Muscle of back (tissue), 13 donors: ENCODE results near the gene PTF1A. TPM values are rescaled to one million over a fixed set of nuclear protein-coding genes. Genes with fewer than 3 reads are reported as not detected.

Experiments
- DNase-seq, 3 donors: peaks; one replicate each; pipeline versions ENCODE4 v3.0.0 to v3.0.0-alpha.2; 2013
- long read RNA-seq, 9 donors: transcript quantifications; one replicate each; lab custom pipeline, GENCODE V29; 2026
- polyA plus RNA-seq, 10 donors: library from polyadenylated mRNA; unstranded; fragments of 120-200 nt; gene quantifications; one replicate each; pipeline ENCODE4 v1.2.1, GENCODE V29; 2013; ENCODE audit not compliant: insufficient read length in 10 of 10

Gene PTF1A, protein sequence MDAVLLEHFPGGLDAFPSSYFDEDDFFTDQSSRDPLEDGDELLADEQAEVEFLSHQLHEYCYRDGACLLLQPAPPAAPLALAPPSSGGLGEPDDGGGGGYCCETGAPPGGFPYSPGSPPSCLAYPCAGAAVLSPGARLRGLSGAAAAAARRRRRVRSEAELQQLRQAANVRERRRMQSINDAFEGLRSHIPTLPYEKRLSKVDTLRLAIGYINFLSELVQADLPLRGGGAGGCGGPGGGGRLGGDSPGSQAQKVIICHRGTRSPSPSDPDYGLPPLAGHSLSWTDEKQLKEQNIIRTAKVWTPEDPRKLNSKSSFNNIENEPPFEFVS
- polyA plus RNA-seq = not detected
- long read RNA-seq, donor 1 = 0 reads
- long read RNA-seq, donor 2 = 0 reads
- long read RNA-seq, donor 3 = 0 reads
- long read RNA-seq, donor 4 = 0 reads
- long read RNA-seq, donor 5 = 0 reads
- long read RNA-seq, donor 6 = 0 reads
- long read RNA-seq, donor 7 = 0 reads
- long read RNA-seq, donor 8 = 0 reads
- long read RNA-seq, donor 9 = 0 reads

- no peak for DNase-seq
Observed at GRCh38 chr10:23191764-23192711, at the start of gene PTF1A. TSS of gene PTF1A (plus strand) at chr10:23192312. CDS start at chr10:23192531, 219 bp downstream.

- DNase-seq = no peak
Observed at GRCh38 chr10:23146258-23146657, 45.9 kb upstream of the PTF1A start.

GRCh38 chr10:23147035-23147434 is 45.1 kb upstream of the PTF1A start:
- no peak for DNase-seq

GRCh38 chr10:23148214-23148613 is 43.9 kb upstream of the PTF1A start:
- no peak for DNase-seq

GRCh38 chr10:23150091-23150490 is 42.0 kb upstream of the PTF1A start:
- no peak for DNase-seq

- DNase-seq = no peak
Observed at GRCh38 chr10:23150610-23151009, 41.5 kb upstream of the PTF1A start.

DNA sequence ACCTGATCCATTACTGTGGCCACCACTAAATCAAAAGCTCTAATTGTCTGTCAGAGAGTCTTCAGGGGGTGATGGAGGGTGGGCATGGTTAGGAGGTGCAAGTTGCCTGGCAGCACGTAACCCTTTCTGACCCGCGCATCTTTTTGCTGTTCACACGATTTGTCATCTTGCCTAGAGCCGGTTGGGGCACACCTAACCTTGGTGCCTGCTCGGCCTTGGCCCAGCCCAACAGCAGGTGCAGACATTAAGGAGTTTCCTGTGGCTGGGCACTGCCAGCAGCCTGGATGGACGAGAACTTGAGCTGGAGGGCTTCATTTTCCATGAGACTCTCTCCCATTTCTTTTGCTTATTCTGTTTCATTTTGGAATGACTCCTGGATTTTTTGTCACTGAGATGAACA is 41.0 kb upstream of the PTF1A start:
- no peak for DNase-seq

- DNase-seq = no peak
Observed at GRCh38 chr10:23155169-23155568, 36.9 kb upstream of the PTF1A start.

DNA sequence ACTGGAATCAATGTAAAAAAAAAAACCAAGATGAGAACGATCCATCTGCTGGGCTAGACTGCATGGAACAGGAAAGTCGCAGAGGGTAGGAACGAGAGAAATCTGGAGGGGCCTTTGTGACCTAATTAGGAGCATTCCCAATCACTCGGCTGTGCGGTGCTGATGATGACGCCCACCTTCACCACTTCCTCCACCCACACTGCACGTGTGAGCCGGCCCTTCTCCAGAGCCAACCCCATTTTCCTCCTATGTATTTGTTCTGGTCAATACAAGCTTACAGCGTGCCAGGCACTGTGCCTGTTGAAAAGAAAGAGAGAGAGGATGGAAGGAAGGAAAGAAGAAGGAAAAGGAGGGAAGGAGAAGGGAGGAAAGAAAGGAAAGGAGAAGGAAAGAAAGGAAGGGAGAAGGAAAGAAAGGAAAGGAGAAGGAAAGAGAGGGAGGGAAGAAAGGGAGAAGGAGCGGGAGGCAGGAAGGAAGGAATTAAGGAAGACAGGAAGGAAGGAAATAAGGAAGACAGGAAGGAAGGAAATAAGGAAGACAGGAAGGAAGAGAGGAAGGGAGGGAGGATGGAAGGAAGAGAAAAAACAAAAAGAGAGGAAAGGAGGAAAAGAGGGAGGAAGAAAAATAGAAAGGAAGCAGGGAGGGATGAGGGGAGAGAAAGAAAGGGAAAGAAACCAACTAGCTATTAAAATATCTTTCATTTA is 35.5 kb upstream of the PTF1A start:
- no peak for DNase-seq

- DNase-seq = no peak
Observed at GRCh38 chr10:23157239-23157681, 34.9 kb upstream of the PTF1A start.

GRCh38 chr10:23157691-23158369 is 34.3 kb upstream of the PTF1A start:
- DNase-seq = peak in 2 of 3 donors; percentile 6 to 11

DNA sequence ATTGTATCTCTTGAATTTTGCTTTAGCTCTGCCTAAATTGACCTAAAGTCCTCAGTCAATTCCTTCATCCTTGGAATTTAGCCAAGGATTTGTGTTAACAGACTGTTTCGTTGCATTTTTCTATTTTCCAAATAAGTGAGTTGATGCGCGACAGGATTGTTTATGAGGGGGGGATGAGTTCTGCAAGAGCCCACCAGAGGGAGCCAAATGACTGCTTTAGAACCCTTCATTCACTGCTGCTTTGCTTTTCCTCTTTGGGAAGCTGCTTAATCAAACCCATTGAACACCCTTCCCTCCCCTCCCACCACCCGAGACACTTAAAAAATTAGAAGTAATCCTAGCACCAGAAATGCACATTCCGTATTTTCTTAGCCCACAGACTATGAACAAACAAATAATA is 33.7 kb upstream of the PTF1A start:
- DNase-seq = peak; percentile 41 to 73 (median 63)

DNA sequence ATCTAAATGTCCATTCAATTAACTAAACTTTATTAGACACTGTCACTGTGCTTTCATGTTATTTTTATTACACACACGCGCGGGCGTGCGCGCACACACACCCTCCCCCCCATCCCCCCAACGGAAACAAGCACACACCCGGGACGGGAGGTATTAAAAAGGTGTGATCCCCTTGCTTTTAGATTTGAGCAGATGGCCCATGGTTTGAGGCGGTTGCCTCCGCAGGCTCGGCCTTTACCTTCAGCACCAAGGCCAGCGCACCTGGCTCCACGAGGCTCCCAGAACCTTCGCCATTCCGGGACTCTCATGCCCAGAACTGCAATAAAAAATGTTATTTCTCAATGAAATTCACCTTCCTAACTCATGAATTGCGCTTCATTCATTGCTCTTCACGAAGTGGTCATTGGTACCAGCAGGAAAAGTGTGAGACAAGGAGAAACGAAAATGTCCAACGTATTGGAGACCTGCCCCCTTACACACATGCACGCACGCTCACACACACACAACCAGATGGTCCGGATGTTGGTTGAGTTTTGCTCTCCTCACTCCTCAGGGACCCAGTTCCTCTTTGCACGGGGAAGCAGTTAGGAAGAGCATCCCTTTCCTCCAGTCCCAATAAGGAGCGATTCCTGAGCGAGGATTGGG is 20.8 kb upstream of the PTF1A start:
- peak; percentile 17 to 66 (median 56) for DNase-seq

- no peak for DNase-seq
Observed at GRCh38 chr10:23172429-23173213, 19.5 kb upstream of the PTF1A start.

DNA sequence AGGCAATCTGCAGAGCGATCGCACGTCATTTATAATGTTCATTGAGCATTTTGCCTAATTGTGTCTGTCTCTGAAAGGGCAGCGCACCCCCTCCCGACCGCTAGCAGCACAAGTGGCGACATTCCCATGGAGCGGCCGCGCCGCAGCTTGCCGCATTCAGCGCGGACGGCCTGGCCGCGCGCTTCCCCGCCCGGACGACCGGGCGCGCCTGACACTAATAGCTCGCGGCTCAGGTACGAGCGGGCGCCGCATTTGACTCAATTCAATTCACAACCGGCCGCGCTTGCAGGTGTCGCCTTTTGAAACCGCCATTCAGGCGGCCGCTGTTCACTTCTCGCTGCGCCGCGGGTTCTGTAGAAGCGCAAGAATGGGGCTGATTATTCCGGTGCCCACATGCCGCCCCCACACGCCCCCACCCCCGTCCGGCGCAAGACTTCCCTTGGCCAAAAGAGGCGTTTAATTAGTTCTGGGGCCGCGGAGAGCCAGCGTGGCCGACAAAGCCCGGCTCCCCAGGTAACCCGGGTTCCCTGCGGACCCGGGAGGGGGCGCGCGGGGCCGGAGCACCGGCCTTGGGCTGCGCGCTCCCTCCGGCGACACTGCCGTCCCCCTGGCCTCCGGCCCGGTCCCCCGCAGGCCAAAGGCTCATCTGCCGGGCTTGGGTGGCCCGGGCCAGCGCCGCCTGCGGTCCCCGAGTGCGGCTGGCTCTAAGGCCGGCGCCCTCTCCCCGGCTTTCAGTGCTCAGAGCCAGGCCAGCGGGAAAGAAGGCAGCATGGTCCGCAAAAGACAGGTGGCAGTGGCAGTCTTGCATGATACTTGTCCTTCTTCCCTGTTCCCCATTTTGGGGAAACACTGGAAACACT is 18.7 kb upstream of the PTF1A start:
- DNase-seq = no peak

DNA sequence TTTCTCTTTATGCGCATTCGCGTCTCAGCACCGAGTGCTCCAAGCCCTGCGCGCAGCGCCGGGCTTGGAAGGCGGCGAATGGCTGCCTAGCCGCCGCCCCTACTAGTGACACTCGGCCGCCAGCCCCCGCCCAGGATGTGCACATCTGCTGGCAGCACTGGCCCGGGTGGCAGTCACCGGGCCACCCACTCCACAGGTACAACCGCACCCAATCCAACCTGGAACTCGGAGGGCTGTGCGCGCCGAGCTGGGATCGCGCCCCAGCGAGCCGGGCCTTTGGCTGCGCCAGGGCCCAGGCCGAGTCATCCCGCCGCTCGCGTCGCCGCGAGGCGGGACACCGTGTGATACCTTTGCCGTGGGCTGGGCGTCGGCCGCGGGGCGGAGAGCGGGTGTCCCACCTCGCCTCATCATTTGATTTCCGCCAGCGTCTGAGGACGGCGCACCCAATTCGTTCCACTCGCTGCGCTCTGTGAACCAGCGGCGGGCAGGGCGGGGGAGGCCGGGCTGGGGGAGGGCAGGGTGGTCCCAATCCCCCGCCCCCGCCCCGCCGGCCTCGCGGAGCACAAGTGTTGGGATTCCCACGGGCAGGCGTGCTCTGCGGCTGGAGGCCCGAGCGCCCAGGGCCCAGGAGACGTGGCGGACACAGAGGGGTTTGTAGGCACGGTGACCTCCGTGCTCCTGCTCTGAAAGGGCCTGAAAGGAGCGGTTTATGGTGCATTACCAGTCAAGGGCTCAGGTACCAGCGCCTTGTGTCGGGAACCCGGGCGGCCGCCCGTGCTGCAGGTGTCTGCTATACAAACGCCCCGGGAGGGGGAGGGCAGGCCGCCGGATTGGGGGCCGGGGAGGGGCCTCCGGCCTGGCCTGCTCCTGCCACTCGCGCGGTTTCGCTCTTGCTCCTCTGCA is 17.8 kb upstream of the PTF1A start:
- no peak for DNase-seq

GRCh38 chr10:23174977-23175512 is 17.1 kb upstream of the PTF1A start:
- DNase-seq = no peak
